NCI-H1694 (cell line): ENCODE results near the gene PI4KA.

ENCODE experiments used
- DNase-seq: peaks from one replicate; lab custom pipeline; 2025; lab: John Stamatoyannopoulos, UW

The PI4KA gene

DNA sequence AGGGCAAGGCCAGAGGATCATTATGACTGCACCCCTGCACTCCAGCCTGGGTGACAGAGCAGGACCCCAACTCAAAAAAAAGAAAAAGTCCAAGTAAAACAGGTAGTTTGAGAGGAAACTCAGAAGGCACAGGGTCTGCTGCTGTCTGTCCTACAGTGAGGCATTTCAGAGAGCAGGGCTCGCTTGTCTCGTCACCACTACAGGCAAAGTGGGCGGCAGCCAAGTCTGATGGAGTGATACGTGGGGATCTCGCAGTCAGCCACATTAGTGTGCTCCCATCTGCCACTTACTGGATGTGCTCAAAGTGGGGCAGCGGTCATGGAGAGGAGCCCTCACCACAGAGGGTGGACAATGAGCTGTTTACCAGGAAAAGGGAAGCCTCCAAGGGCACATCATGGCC, 42.1 kb downstream of the PI4KA start:
- no peak for DNase-seq

DNA sequence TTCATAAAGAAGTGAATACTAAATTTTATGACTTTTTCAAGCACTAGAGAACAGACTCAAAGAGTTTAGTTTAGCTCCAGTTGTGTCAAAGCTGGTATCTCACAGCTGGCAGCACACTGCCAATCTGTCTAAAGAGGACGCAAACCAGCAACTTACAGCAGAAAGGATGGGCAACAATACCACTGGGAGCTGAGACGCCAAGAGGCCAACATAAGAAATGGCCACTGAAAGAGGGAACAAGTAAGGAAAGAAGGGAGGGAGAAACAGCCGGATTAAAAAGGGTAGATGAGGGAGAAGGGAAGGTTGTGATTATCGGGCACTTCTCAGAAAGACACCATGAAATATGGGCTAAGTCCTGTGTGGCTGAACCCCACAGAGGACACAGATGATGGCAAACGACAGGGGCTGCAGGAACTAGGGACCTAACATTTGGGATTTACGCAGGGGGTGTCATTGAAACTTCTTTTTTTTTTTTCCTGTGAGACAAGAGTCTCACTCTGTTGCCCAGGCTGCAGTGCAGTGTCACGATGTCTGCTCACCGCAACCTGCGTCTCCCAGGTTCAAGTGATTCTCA, 43.0 kb downstream of the PI4KA start:
- no peak for DNase-seq

DNA sequence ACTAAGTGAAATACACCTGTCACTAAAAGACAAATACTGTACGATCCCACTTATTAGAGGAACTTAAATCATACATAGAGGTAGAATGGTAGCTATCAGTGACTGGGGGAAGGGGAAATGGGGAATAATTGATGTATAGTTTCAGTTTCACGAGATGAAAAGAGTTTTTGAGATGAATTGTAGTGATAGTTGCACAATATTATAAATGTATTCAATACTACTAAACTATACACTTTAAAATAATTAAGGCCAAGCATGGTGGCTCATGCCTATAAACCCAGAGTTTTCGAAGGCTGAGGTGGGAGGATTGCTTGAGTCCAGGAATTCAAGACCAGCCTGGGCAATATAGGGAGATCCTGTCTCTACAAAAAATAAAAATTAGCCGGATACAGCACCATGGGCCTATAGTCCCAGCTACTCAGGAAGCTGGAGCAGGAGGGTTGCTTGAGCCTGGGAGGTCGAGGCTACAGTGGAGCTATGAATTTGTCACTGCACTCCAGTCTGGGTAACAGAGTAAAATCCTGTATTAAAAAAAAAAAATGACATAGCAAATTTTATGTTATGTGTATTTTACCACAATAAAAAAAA, 44.3 kb downstream of the PI4KA start:
- DNase-seq: no peak

DNA sequence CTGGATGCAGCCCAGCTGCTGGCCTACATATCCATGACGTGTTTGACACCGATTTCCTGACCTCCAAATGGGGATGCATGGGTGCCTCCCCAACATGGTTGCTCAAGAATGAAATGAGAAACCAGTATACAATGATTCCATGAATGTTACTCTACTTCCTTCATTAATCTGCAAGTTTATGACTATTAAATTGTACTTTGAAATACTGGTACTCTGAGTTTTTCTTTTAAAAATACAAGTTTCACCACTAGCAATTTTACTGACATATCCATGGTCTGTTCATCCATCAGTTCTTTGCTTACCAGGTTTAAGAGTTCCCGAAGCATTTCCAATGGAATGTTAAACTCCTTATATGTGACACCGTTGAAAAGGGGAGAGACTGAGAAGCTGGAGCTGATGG, 45.6 kb downstream of the PI4KA start:
- DNase-seq: no peak

DNA sequence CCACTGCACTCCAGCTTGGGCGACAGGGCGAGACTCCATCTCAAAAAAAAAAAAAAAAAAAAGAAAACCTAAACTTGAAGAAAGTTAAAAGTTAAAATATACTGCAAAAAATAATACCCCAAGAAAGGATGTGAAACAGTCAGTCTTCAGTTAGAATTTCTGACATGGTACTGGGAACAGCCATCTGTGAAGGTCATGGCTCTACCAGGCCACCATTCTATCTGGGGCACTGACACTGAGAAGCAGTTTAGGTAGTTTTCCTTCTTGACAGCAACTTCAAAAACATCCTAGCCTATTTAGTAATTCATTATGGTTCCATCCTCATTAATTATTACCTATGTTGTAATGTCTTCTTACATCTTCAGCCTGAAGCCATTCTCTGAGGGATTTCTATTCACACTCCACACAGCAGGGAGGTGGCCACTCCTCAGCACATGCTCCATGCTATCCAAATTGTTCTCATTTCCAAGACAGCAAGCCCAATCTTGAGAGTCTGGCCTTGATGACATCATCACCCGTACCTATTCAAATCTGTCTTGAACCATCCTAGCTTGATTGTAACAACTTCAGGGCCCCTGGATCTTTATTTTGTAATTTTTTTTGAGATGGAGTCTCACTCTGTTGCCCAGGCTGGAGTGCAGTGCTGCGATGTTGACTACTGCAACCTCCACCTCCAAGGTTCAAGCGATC, 46.5 kb downstream of the PI4KA start:
- DNase-seq: no peak

DNA sequence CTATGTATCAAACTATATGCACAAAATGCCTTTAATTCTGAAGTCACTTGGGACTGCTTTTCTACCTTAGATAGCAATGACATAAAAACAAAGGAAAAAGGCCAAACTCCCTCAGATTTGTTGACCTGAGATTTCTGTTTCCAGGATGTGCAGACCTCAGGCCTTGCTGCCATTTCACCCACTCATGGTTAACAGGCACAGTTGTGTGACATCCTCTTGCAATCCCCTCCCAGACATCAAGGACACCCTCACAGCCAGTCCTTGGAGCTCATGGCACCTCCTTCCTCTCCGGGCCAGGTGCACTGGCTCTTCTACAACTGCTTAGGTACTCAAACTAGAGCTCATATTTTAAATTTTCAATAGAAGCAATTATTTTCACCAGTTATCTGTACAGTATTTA, 47.4 kb downstream of the PI4KA start:
- no peak for DNase-seq

DNA sequence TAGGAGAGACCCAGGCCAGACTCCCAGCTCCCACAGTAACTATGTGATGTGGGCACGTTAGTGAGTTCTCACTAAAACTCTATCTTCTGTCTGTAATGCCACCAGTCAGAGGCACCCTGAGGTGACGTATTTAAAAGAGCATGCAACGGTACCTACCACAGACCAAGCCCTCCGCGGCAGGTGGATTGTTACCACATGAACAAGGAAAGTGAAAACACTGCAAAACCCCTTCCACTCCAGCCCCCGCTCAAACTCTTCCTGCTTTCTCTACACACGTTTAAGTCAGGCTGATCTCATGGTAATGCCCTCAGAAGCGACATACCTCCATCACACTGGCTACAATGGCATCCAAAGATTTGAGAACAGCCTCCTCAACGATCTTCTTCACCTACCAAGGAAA, 48.0 kb downstream of the PI4KA start:
- no peak for DNase-seq

DNA sequence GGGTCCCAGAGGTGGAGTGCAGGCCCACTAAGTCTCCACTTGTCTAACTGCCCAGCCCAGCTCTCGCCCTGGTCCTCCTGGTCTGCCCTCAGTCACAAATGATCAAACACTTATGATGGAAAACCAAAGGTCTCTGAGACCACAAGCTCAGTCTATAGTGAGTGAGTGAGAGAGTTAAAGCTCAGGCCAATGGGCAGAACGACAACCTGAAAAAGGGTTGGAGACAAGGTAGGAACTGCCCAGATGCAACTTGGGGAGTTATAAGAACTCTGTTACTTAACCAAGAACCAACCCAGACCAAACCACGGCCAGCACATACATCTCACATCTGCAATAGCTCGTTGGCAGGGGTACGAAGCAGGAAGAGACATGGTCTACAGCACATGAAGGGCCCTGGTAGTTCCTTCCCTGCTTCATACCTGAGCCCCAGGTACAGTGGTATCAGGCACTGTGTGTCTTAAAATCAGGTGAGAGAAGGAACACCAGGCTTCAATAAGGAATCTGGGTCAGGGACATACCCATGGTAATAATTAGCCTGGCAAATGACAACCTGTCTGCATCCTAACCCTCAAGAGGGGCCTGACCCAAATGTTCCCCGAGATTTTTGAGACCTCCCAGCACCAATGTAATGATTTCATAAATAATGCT, 48.9 kb downstream of the PI4KA start:
- DNase-seq: no peak

DNA sequence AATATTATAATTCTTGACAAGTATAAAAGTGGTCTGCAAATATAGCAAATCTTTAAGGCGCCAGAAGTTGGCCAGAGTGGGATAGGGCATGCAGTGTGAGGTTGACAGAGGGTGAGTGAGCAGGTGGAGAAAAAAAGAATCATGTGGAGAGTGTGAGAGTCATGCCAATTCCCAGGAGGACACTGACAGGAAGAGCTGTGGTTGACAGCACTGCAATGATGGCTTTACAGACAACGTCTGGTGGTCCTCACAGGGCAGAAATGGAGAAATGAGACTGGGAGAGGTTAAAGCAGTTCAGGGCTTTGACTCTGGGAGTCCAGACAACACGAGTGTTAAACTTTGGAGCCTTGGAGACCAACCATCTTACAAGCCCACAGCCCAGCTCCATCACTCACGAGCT, 49.8 kb downstream of the PI4KA start:
- DNase-seq: no peak

DNA sequence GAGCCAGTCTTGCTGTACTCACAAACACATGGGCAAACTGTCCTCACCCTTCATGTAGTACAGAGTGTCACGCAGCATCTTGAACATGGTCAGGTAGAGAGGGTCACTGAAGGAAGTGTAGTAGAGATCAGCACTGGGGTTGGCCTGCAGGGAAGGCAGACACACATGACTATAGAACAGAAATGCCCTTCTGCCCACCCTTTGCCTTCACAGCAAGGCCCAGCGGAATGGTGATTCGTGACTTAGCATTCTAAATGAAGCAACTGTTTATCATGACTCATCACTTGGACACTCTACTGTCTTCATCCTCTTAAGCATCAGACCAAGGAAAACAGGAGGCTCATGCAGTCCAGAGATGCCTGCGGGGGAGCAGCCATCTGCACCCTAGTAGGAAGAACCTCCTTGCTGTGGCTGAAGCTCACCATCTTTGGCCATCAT, 51.3 kb downstream of the PI4KA start:
- no peak for DNase-seq

DNA sequence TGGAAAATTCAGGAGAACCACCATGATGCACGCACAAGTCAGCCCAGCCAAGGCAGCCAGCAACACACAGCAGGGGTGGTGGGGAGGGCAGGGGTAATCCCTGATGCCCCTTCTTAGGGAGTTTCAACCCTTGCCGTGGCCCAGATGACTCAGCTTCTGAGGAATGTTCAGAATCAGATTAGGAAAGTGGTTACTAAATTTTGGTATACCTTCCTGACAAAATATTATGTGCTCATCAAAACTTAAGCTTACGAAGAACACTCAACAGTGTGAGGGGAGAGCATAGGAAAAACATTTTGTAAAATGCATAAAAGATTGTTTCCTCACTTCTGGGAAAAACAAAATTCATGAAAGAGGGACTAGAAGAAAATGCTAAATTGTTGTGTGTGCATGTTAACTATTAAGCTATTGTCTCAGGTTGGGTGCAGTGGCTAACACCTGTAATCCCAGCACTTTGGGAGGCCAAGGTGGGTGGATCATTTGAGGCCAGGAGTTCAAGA, 52.6 kb downstream of the PI4KA start:
- no peak for DNase-seq

DNA sequence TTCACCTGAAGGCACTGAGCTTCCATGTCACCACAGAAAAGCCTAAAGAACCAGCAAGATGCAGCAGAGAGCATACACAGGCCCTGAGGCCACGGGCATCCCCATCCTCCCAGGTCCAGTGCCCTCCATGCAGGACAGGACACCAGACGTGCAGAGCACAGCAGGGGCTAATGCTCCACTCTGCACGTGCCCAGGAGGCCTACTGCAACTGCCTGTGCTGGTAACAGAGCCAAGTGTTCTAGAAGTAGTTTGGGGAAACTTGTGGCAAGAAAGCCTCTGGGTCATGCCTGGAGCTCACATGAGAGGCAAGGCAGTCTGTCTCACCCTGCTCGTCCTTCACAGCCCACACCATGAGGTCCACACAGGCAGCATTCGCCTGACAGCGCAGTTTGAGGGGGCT, 54.0 kb downstream of the PI4KA start:
- DNase-seq: no peak

DNA sequence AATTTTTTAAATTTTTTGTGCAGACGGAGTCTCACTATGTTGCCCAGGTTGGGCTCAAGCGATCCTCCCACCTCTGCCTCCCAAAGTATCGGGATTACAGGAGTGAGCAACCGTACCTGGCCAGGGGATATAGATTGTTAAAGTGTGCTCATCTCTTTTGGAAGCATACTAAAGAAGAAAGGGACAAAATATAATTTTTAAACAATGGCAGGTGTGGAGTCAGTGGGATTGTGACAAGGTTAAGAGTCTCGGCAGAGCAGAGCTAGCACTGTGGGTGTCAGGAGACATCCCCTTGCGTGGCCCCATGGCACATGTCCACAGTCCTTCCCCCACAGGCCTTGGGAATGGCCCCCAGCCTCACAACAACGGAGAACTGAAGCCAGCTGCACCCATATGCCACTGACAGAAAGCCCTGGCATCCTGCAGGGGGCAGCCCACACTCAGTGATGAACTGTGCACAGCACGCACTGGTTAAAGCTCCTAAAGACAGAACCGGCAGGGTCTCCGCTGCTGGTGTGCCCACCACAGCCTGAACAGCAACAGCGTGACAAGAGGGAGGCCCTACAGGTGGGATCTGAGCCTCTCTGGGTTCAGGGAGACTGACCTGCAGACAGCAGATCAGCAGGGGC, 54.8 kb downstream of the PI4KA start:
- peak; percentile 28 for DNase-seq

DNA sequence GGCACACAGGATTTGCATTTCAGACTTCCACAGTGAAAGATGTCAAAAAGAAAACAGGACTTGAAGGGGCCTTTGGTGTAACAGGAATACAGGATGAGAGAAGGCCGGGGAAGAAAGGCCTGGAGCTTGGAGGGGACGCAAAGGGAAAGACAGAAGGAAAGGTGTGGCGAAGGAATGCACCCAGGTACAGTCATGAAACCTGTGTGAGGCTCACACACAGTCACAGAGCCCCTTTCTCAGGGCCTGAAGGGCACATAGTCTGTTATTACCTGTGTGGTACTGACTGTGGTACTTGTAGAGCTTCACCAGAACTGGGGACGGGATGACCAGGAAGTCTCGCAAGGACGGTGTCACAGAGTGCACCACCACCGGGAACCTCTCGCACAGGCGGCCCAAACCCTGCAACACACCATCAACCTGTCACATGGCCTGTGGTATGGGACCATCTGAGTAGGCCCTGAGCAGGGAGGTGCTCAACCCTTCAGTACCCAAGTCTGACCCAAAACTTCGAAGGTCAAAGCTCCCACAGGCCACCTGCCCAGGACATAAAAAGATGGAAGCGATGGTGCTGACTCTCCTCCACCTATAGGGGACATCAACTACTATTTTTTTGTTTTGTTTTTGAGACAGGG, 55.6 kb downstream of the PI4KA start:
- DNase-seq: no peak

DNA sequence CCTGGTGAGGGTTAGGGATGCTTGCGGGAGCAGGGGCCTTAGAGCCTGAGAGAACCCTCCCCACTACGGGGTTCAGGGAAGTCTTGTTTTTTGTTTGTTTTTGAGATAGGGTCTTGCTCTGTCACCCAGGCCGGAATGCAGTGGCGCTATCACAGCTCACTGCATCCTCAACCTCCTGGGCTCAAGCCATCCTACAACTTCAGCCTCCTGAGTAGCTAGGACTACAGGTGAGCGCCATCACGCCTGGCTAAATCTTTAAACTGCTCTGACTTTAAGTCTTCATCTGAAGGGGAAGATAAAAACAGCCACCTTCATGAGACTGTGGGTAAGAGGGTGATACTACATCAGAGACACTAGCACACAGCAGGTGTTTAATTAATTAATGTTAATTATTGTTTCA, 56.2 kb downstream of the PI4KA start:
- DNase-seq: no peak

DNA sequence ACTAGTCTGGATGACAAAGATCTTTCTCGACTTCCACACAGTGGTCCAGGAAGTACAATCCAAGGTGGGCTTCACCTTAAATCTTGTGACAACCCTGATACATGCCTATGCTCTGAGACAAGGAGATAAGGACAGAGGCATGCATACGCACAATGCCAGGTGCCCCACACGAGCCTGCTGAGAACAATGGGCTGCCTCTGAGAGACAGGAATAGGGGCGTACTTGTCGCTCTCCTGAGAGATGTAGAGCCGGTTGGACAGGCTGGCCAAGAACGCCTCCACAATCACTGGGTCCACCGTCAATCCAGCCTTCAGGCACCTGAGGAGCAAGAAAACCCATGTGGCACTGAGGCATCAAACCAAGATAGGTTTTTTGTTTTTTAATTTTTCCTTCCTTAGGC, 59.2 kb downstream of the PI4KA start:
- DNase-seq: no peak

DNA sequence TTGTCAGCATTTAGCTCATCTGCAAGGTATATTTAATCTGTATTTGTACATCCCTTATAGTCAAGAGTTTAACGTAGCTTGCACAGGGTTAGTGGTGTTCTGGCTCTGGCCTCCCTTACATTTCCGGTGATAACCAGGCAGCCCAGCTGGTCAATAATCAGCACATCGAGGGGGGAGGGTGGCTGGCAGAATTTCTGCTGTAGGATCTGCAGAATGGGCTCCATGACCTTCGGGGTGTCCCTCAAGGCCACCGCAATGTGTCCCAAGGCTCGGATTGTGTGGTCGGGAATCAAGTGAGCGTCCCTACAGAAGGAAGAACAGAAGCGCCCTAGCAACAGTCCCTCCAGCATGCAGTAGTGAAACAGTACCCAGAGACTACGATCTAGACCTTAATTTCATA, 59.6 kb downstream of the PI4KA start:
- DNase-seq: no peak

DNA sequence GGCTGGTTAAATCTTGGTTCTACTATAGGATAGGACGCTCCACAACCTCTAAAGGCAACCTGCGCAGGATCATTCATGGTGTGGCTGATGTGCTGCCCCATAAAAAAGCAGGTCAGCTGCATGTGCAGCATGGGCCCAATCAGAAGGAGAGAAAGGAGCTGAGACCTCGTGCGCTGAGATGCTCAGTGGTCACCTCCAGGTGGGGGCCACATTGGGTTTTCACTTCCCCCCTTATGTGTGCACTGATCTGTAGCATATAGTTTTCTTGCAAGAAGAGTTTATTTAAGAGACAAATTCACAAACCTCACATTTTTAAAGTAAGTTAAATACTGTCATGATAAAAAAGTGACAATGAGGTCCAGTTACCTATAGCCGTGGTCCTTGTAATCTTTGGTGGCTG, 60.4 kb downstream of the PI4KA start:
- no peak for DNase-seq

DNA sequence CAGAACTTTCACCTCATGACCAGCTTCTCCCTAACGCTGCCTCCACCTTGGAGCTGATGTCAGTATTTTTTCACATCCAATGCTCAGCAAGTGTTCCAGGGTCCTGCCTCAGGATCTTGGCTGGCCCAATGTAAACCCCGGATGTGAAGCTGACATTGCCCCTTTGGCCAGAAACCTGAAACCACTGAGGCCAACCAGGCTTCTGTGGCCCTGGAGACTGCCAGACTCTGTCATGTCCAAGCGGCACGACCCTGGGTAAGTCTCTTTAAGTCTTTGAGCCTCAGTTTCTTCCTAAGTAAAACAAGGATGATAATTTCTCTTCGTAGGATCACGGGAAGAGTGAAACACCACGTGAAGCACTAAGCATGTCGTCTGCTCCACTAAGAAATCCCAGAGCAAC, 61.9 kb downstream of the PI4KA start:
- DNase-seq: no peak

DNA sequence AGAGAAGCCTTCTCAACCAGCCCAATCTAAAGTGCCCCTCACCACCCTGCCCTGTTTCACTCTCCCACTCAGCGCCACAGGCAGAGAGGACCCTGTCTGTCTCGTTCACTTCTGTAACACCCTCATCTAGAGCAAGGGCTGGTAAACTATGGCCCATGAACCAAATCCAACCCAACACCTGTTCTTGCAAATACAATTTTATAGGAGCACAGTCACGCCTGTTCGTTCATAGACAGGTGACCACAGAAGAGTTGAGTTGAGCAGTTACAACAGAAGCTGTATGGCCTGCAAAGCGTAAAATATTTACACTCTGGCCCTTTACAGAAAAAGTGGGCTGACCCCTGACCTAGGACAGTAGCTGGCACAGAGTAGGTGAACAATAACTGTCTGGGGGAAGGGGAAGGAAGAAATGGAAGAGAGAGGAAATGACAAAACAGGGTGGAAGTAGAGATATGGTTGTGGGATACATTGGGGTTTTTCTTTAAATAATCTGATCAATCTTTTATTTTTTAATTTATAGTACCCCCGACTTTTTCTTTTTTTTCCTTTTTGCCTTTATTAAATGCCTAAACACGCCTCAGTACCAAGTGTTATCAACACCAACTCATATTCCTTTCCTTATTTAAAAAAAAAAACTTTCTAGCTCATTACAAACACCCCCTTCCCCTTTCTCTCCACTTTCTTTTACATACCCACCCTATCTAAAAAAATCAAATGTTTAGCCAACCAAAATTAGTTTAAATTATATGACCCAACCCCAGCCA, 63.8 kb downstream of the PI4KA start:
- DNase-seq: no peak
